Omental fat pad (tissue), 4 donors: ENCODE measurements around the gene PHF5A. TPM values are rescaled to one million over a fixed set of nuclear protein-coding genes. Genes with fewer than 3 reads are reported as not detected.

ENCODE experiments used
- ATAC-seq: fragments of 150-250 bp; one replicate; pipeline ENCODE4 v1.9.1; 2016; ENCODE audit warnings: mild to moderate bottlenecking, moderate library complexity; ENCODE audit not compliant: low FRiP score
- DNase-seq: peaks from one replicate; pipeline ENCODE4 v3.0.0-alpha.2; 2019; ENCODE audit warnings: low spot score
- total RNA-seq, 4 donors: library from RNA; depleted of rRNA; stranded (reverse); fragments of >200 nt; gene quantifications; one replicate each; pipeline ENCODE4 v1.1.0, GENCODE V29; 2016
- TF ChIP-seq, protein P1 (sequence below), 3 donors: fragments of 450-650 bp; IDR thresholded peaks; one replicate each; pipeline ENCODE4 v1.5.1; 2016 to 2017; ENCODE audit warnings: antibody characterized with exemption in 3 of 3, mild to moderate bottlenecking in 3 of 3, moderate library complexity in 2 of 3

Gene PHF5A
- total RNA-seq, 4 donors from 2014 or later = 35.2 to 46.8 (median 42.3) TPM

DNA sequence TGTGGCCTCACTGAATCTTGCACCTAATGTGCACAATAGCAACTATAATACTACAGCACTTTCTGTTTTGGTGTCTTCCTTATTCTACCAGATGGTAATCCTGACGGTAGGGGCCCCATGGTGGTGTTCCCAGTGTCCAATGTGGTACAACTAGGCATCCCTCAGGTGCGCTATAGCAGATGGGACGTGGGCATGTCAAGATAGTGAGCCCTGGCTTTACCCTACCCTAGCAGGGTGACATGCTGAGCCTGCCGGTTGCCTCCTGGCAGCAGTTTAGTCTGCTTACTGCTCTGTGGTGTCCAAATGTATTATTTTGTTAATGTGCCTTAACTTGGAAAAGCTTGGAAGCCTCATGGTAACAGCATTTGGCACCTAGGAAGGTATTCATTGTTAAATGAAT, 19.6 kb upstream of the PHF5A start:
- TF ChIP-seq, protein P1, sequence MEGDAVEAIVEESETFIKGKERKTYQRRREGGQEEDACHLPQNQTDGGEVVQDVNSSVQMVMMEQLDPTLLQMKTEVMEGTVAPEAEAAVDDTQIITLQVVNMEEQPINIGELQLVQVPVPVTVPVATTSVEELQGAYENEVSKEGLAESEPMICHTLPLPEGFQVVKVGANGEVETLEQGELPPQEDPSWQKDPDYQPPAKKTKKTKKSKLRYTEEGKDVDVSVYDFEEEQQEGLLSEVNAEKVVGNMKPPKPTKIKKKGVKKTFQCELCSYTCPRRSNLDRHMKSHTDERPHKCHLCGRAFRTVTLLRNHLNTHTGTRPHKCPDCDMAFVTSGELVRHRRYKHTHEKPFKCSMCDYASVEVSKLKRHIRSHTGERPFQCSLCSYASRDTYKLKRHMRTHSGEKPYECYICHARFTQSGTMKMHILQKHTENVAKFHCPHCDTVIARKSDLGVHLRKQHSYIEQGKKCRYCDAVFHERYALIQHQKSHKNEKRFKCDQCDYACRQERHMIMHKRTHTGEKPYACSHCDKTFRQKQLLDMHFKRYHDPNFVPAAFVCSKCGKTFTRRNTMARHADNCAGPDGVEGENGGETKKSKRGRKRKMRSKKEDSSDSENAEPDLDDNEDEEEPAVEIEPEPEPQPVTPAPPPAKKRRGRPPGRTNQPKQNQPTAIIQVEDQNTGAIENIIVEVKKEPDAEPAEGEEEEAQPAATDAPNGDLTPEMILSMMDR (IDR thresholded peaks at IDR 0.05) = no peak
- DNase-seq (no peak), ATAC-seq (no peak)

DNA sequence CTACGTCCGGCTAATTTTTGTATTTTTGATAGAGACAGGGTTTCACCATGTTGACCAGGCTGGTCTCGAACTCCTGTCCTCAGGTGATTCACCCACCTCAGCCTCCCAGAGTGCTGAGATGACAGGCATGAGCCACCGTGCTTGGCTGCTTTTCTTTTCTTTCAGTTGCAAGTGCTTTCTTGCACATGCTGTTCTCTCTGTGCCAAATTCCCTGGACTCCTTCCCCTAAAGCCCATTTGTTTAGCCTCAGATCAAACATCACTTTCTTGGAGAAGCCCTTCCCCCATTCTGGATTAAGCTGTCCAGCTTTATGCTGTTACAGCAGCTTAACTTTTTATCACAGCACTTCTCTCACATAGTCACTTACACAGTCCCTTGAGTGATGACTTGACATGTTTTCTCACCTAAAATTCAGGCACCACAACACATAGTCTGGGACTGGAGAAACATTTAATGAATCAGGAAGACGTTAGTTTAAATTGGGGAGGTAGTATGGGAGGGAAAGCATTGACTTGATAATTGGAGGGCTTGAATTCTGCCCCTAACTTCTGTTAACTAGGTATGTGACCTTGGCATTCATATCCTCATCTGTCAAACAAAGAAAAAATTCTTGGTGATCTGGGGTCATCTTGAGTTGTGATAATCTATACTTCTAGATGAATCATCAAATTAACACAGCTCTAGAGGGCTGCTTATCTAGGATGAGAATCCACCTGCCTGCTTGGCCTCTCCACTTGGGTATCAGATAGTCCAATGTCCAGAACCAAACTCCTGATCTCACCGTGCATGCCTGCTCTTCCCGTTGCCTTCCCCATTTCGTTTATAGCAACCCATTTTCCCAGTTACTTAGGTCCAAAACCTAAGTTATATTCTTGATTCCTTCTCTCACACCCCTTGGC, 18.8 kb upstream of the PHF5A start:
- TF ChIP-seq, protein P1 (IDR thresholded peaks at IDR 0.05) = no peak
- no peak for ATAC-seq
- no peak for DNase-seq

GRCh38 chr22:41485033-41485432, 16.5 kb upstream of the PHF5A start:
- ATAC-seq (no peak), DNase-seq (no peak)
- TF ChIP-seq, protein P1 (IDR thresholded peaks at IDR 0.05) = no peak

- TF ChIP-seq, protein P1 (IDR thresholded peaks at IDR 0.05) = no peak
- no peak for ATAC-seq
- no peak for DNase-seq
Measured at GRCh38 chr22:41482319-41482935, 13.9 kb upstream of the PHF5A start.

- TF ChIP-seq, protein P1 (IDR thresholded peaks at IDR 0.05) = no peak
- no peak for DNase-seq
- ATAC-seq = no peak
Measured at GRCh38 chr22:41481925-41482318, 13.4 kb upstream of the PHF5A start.

DNA sequence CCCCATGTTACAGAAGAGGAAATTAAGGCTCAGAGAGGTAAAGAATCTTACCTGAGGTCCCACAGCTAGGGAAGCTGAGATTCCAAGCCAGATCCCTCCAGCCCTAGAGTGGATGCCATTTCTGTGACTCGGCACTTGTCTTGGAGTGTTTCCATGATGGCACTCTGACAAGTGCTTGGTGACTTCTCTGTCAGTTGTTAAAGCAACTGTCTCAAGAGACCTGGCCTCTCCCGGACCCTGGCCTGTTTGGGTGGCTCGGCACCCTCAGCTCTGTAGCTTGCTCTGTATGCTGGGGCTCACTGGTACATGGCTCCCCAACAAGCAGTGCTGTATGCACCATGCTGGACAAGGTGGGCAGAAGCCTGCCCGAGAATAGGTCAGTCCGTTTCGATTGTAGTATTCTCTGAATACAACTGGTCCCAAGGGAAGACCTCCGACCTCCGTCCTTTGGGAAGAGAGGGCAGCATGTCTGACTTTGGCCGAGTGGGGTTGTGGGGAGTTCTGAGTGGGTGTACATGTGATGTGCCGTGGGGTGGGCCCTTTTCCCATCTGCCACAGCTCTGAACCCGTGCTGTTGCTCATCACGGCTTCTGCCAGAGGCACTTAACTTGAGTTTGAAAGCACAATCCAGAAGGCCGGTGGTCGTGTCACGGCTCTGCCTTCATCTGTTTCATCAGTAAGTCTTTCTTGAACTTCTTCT, 12.8 kb upstream of the PHF5A start:
- DNase-seq = no peak
- TF ChIP-seq, protein P1 (IDR thresholded peaks at IDR 0.05) = no peak
- no peak for ATAC-seq
